ENCODE data around the gene CYP24A1.

CYP24A1 gene

DNA sequence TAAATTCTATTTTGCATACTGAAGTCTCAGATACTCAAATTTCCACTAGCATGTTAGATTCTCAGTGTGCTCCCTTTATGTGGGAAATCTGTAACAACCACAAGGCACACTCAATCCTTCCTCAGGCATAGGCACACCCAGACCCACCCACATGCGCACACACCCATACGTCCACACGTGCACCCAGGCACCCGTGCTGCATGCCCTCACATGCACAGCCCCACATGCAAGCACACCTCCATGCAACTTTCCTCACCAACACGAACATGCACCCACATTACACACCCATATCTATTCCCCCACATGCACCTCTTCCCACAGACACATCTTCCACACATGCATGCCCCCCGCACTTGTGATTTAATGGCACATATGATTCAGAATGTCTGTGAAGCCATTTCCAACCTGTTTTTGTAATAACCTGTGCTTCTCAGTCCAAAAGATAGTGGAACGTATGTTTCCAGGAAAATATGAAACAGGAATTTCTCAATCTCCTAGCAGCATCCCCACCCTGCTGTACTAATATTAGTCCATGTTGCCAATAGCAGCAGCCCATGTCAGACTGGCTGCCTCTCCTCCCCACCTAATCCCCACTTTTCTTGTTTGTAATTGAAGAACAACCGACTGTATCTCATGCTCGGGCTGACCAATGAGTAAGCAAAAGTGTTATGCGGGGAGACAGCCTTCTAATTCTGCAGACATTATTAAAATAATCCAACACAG lies 11.3 kb upstream of the CYP24A1 start:
- H3K4me3 ChIP-seq (ENCODE audit: low read depth, low read length) = no peak overlapping the region
- no peak for DNase-seq (ENCODE audit: low read depth)
- TF ChIP-seq, protein P1, sequence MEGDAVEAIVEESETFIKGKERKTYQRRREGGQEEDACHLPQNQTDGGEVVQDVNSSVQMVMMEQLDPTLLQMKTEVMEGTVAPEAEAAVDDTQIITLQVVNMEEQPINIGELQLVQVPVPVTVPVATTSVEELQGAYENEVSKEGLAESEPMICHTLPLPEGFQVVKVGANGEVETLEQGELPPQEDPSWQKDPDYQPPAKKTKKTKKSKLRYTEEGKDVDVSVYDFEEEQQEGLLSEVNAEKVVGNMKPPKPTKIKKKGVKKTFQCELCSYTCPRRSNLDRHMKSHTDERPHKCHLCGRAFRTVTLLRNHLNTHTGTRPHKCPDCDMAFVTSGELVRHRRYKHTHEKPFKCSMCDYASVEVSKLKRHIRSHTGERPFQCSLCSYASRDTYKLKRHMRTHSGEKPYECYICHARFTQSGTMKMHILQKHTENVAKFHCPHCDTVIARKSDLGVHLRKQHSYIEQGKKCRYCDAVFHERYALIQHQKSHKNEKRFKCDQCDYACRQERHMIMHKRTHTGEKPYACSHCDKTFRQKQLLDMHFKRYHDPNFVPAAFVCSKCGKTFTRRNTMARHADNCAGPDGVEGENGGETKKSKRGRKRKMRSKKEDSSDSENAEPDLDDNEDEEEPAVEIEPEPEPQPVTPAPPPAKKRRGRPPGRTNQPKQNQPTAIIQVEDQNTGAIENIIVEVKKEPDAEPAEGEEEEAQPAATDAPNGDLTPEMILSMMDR (IDR thresholded peaks at IDR 0.05; ENCODE audit: low read depth, low read length, missing control alignments) = no peak

DNA sequence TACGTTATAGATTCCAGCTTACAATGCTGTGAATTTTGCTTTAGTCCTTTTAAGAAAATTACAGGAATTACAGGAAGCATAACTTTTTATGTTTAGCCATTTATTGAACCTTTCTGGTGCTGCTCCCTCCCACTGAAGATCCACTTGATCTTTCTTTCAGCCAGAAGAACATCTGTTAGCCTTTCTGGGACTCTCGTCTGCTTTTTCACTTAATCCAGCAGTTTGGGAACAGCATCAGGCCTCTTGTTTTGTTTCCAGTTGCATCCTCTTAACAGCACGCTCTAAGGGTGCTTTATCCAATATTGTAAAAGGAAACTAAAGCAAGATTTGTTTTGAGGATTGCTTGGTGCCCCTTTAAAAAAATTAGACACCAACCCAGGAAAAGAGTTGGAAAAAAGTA lies 10.3 kb upstream of the CYP24A1 start:
- TF ChIP-seq, protein P1 (IDR thresholded peaks at IDR 0.05; ENCODE audit: low read depth, low read length, missing control alignments) = no peak
- no peak overlapping the region for H3K4me3 ChIP-seq (ENCODE audit: low read depth, low read length)
- no peak for DNase-seq (ENCODE audit: low read depth)

DNA sequence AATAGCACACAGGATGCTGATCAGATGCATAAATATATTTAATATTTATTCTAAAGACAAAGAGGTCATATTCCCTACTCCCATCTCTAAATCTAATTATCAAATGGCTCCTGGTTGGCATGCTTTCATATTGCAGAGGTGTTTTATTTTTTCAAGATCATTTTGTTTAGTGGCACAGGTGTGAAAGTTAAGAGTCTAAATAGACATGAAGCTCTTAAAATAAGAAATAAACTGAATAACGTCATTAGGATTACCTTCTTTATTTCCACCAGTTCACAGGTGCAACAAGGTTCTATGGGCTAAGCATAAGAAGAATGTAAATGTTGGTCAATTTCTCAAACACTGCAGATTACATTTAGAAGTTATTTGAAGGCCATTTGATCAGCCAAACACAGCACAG lies 7.1 kb upstream of the CYP24A1 start:
- no peak overlapping the region for H3K4me3 ChIP-seq (ENCODE audit: low read depth, low read length)
- TF ChIP-seq, protein P1 (IDR thresholded peaks at IDR 0.05; ENCODE audit: low read depth, low read length, missing control alignments) = no peak
- no peak for DNase-seq (ENCODE audit: low read depth)

DNA sequence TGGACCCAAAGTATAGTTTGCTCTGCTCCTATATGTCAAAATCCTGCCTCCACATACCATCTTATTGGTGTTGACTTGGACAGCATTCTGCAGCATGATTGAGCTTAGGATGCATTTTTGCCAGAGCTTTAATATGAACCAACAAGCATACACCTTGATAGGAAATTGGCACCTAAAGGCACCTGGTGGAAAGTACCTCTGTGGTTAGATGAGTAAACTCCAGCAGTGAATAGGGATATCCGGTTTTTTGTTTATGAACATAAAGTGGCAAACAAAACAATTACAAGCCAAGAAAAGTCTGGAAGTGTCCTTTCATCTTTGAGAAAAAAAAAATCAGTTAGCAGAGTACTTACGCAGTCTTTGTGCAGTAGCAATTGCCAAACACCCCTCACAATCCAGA lies 6.2 kb upstream of the CYP24A1 start:
- TF ChIP-seq, protein P1 (IDR thresholded peaks at IDR 0.05; ENCODE audit: low read depth, low read length, missing control alignments) = no peak
- no peak overlapping the region for H3K4me3 ChIP-seq (ENCODE audit: low read depth, low read length)
- DNase-seq (ENCODE audit: low read depth) = no peak

DNA sequence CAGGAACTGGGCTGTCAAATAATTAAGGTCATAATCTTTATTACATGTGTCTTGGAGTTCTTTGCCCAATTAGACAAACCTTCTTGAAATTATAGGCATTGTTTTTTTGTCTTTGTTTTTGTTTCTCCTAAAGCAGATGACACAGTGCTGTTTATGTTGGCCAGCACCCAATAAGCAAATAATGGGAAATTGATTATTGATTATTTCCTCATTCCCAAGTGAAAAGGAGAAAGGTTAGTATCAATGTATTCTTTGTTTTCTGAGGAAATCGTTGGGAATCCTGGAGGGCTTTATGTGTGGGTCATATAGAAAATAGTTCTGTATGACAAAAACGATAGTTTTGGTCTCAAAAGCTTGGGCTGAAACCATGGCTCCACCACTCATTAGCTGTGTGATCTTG lies 4.5 kb upstream of the CYP24A1 start:
- TF ChIP-seq, protein P1 (IDR thresholded peaks at IDR 0.05; ENCODE audit: low read depth, low read length, missing control alignments) = no peak
- no peak overlapping the region for H3K4me3 ChIP-seq (ENCODE audit: low read depth, low read length)
- no peak for DNase-seq (ENCODE audit: low read depth)

DNA sequence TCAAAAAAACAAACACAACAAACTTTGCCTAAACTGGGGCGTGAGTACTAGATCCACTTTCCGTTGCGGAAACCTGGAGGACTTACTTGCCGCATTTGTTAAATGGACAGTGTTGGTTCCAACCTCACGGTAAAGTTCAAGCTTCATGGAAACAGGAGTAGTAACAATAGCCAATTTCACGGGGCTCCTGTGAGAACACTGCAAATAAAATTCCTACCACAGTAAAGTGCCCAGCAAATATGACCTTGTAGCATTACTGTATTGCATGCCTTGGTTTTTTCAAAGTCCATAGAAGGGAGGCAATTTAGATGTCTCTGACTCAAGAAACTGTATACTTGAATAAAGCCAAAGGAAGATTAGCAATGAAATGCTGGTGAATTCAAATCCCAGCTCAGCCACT lies 3.6 kb upstream of the CYP24A1 start:
- TF ChIP-seq, protein P1 (IDR thresholded peaks at IDR 0.05; ENCODE audit: low read depth, low read length, missing control alignments) = no peak
- H3K4me3 ChIP-seq (ENCODE audit: low read depth, low read length) = no peak overlapping the region
- no peak for DNase-seq (ENCODE audit: low read depth)

DNA sequence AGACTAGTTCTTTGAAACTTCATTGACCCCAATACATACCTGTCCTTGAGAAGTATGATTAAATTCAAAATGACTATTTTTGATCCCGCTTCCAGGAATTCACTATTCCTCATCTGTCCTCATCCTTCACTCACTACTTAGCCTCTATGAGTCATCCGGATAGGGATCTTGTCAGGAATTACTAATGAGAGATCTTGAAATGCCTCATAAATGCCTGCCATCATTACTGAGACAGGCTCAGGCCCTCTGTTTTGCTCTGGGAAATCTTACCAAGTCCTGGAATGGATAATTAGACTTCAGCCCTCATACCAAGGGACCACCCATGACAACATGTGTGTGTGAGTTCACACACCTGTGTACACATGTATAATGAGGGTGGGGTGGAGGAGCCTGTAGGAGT lies 2.8 kb upstream of the CYP24A1 start:
- no peak for DNase-seq (ENCODE audit: low read depth)
- TF ChIP-seq, protein P1 (IDR thresholded peaks at IDR 0.05; ENCODE audit: low read depth, low read length, missing control alignments) = no peak
- H3K4me3 ChIP-seq (ENCODE audit: low read depth, low read length) = no peak overlapping the region

All from GM12864 (cell line).